GM12878 (cell line): ENCODE results near the gene RRBP1. TPM values are rescaled to one million over a fixed set of nuclear protein-coding genes. Genes with fewer than 3 reads are reported as not detected.

Experiments used
- ATAC-seq: fragments of 200-7000 bp; cut with Tn5 transposase; 3 replicates; pipeline ENCODE4 v1.9.1; 2020; ENCODE audit warnings: mild to moderate bottlenecking, moderate library complexity
- BruUV-seq: library from RNA; stranded (reverse); fragments of 400-500 nt; replicated peaks from 2 replicates; lab custom pipeline; 2021; lab: Mats Ljungman, UMichigan
- CTCF ChIA-PET: fragments of 300-600 bp; sonication (Branson Sonifier 250); formaldehyde crosslinking; extraction: SDS; loops from one replicate; lab custom pipeline; 2021; ENCODE audit warnings: inconsistent platforms; lab: Yijun Ruan, JAX
- POLR2A ChIA-PET: fragments of 350-600 bp; formaldehyde crosslinking; extraction: SDS; loops from one replicate; lab custom pipeline; 2021; ENCODE audit warnings: inconsistent platforms; lab: Charles Lee
- RAD21 ChIA-PET: fragments of 300-600 bp; sonication (Branson Sonifier 250); formaldehyde crosslinking; loops from one replicate; lab custom pipeline; 2023; ENCODE audit warnings: antibody characterized with exemption; ENCODE audit not compliant: unreplicated experiment; lab: Charles Lee
- SMC1A ChIA-PET: fragments of 300-600 bp; sonication (Branson Sonifier 250); formaldehyde crosslinking; loops from one replicate; lab custom pipeline; 2023; ENCODE audit not compliant: unreplicated experiment, uncharacterized antibody; lab: Charles Lee
- DNase-seq: peaks from one replicate; pipeline ENCODE4 v3.0.0-alpha.2; 2011; ENCODE audit warnings: low read depth, low spot score
- FAIRE-seq: peaks from 3 replicates; lab custom pipeline; 2011; peaks lifted over from hg19 to GRCh38; lab: Jason Lieb, UNC
- H2AFZ ChIP-seq: 2 replicates; pipeline ENCODE4 v1.6.0; 2011; ENCODE audit warnings: low read depth, low read length, control low read depth; ENCODE audit not compliant: control insufficient read depth
- H3K27ac ChIP-seq: 2 replicates; pipeline ENCODE4 v1.5.1; 2011; ENCODE audit warnings: control low read depth; ENCODE audit not compliant: control insufficient read depth, insufficient read depth
- H3K27me3 ChIP-seq, 2 experiments: replicated peaks in 1 of 2; 2 replicates each; pipeline versions ENCODE4 v1.6.0 to v1.6.1; 2011; ENCODE audit warnings: low read length in 1 of 2; ENCODE audit not compliant: control insufficient read depth in 2 of 2, insufficient read depth in 2 of 2
- H3K36me3 ChIP-seq, 2 experiments: 2 replicates each; pipeline ENCODE4 v1.5.1; 2011; ENCODE audit warnings: low read length in 1 of 2; ENCODE audit not compliant: control insufficient read depth in 2 of 2, insufficient read depth in 2 of 2
- H3K4me1 ChIP-seq: 2 replicates; pipeline ENCODE4 v1.6.1; 2011; ENCODE audit warnings: mild to moderate bottlenecking, low read length, moderate library complexity, mixed read lengths; ENCODE audit not compliant: control insufficient read depth, insufficient read depth
- H3K4me2 ChIP-seq: 2 replicates; pipeline ENCODE4 v1.6.0; 2011; ENCODE audit warnings: control low read depth; ENCODE audit not compliant: control insufficient read depth, insufficient read depth
- H3K4me3 ChIP-seq: fragments of 200-600 bp; sonication (generic); 2 replicates; pipeline ENCODE4 v1.5.1; 2016
- H3K79me2 ChIP-seq: 2 replicates; pipeline ENCODE4 v1.6.0; 2011; ENCODE audit warnings: low read length; ENCODE audit not compliant: control insufficient read depth, insufficient read depth
- H3K9ac ChIP-seq: 2 replicates; pipeline ENCODE4 v1.8.0; 2011; ENCODE audit warnings: low read length, control low read depth, mixed read lengths; ENCODE audit not compliant: control insufficient read depth, insufficient read depth
- H3K9me3 ChIP-seq: replicated peaks from 3 replicates; pipeline ENCODE4 v1.5.1; 2011; ENCODE audit warnings: mild to moderate bottlenecking, low read length; ENCODE audit not compliant: control insufficient read depth, insufficient read depth
- H4K20me1 ChIP-seq: 2 replicates; pipeline ENCODE4 v1.6.0; 2011; ENCODE audit not compliant: control insufficient read depth, insufficient read depth
- POLR2A ChIP-seq: IDR thresholded peaks from 2 replicates; pipeline ENCODE4 v1.6.1; 2011; ENCODE audit warnings: low read depth, mild to moderate bottlenecking, low read length
- PRDM15 ChIP-seq: fragments of 450-650 bp; formaldehyde crosslinking; IDR thresholded peaks from 2 replicates; pipeline ENCODE4 v1.4.0; 2020; ENCODE audit warnings: mild to moderate bottlenecking, moderate library complexity
- SREBF2 ChIP-seq: IDR thresholded peaks from 2 replicates; pipeline ENCODE4 v1.6.1; 2012; ENCODE audit warnings: mild to moderate bottlenecking, low read length
- WGBS: methylation state at CpG from one replicate; pipeline ENCODE4 v1.1.6; 2016; ENCODE audit warnings: low lambda C conversion rate; ENCODE audit not compliant: insufficient replicate concordance, insufficient coverage; ENCODE audit errors: missing lambda C conversion rate; 5-methylcytosine and 5-hydroxymethylcytosine counted together
- in situ Hi-C: fragments of 300-500 bp; cut with MboI; formaldehyde crosslinking; loops from 9 replicates; pipeline ENCODE4 v1.14.3; 2018; ENCODE audit warnings: mixed read lengths
- intact Hi-C: fragments of 100-400 bp; cut with micrococcal nuclease; formaldehyde crosslinking; loops from one replicate; pipeline ENCODE4 v1.14.2; 2022; ENCODE audit not compliant: unreplicated experiment
- polyA plus RNA-seq, 11 experiments: library from polyadenylated mRNA; depleted of rRNA in 4 of 11; unstranded in 6 of 11; stranded (reverse) in 5 of 11; fragments of >200 nt; fragmentation: Nextera tagmentation in 4 of 11; fragmentation: Illumina TruSeq in 1 of 11; extraction: Ambion mirVana in 4 of 11; extraction: Trizol in 1 of 11; gene quantifications; 1 replicate in 1 of 11; 2 replicates in 10 of 11; pipeline versions ENCODE4 v1.2.1 to v1.2.3, GENCODE V29; 2011 to 2016; ENCODE audit warnings: inconsistent platforms in 2 of 11, missing spikeins in 2 of 11, low read depth in 1 of 11
- total RNA-seq, 4 experiments: library from RNA; depleted of rRNA in 3 of 4; stranded (reverse); fragments of >200 nt in 3 of 4; fragmentation: Illumina TruSeq in 1 of 4; extraction: Trizol in 1 of 4; gene quantifications; 2 replicates each; pipeline versions ENCODE4 v1.2.1 to v1.2.3, GENCODE V29; 2013 to 2021

Gene RRBP1
- total and polyA plus RNA-seq, 10 of the 15 experiments (the other 5 are each of a cell fraction or from before 2014, with no cell fraction given), result 1.2 to 57.4 (median 24.6) TPM

GRCh38 chr20:17615645-17616479 lies 66.2 kb downstream of the RRBP1 start:
- Histone ChIP-seq H3K9me3 (no peaks in the 10 kb centered on the region), H3K27ac (no peak overlapping the region), H3K79me2 (no peaks in the 10 kb centered on the region), H3K27me3 (no peaks in the 10 kb centered on the region), H2AFZ (no peak overlapping the region), H3K4me3 (no peak overlapping the region), H3K9ac (no peak overlapping the region), H3K4me1 (no peaks in the 10 kb centered on the region), H3K36me3 (peaks cover 10 to 14% of the 10 kb centered on the region in 2 experiments; a peak in 3 of 4 replicates), H3K4me2 (no peak overlapping the region), H4K20me1 (no peaks in the 10 kb centered on the region)
- WGBS, result 59% methylated on average over 21 of the region's 22 CpGs
- ChIA-PET POLR2A (interaction anchor here (1.3 kb wide), 1 partner anchor 10 kb away, joined by 4 read pairs; no protein-coding TSS in a partner anchor), CTCF (interaction anchor here (0.6 kb wide), 1 partner anchor 1617 kb away, joined by 3 read pairs; no protein-coding TSS in a partner anchor), SMC1A (no interaction called here), RAD21 (no interaction called here)
- FAIRE-seq (no peak), ATAC-seq (no peak), DNase-seq (no peak)
- TF ChIP-seq PRDM15 (no peak), POLR2A (0 out of 2 replicates have a peak, but pooled peaks have one; percentile 6), SREBF2 (no peak)
- no TSS peak for BruUV-seq
- intact Hi-C loops (loop anchor here (2.0 kb wide), 1 partner anchor 111 kb away; no protein-coding TSS in a partner anchor), in situ Hi-C loops (loop anchor here (5.0 kb wide), 1 partner anchor 79 kb away; no protein-coding TSS in a partner anchor)
